ENCODE data around the gene ITGA3.

The ITGA3 gene

GRCh38 chr17:50024808-50025207, 31.1 kb upstream of the ITGA3 start:
- Histone ChIP-seq H3K9ac (ENCODE audit: low read length) (no peak overlapping the region), H3K27me3 (replicated peaks; ENCODE audit: control insufficient read depth, insufficient read depth, low read length) (peaks cover 6% of the 10 kb centered on the region)
- no peak for DNase-seq (ENCODE audit: low read depth)

GRCh38 chr17:50026046-50026675, 29.7 kb upstream of the ITGA3 start:
- peaks cover 6% of the 10 kb centered on the region for H3K27me3 ChIP-seq (replicated peaks; ENCODE audit: control insufficient read depth, insufficient read depth, low read length)
- no peaks in the 10 kb centered on the region for H3K9me3 ChIP-seq (ENCODE audit: control insufficient read depth, low read length)
- H3K4me3 ChIP-seq (ENCODE audit: low read length), result no peak overlapping the region
- no peaks in the 10 kb centered on the region for H3K36me3 ChIP-seq (ENCODE audit: control insufficient read depth, insufficient read depth, low read length, severe bottlenecking)
- no peak overlapping the region for H3K9ac ChIP-seq (ENCODE audit: low read length)
- no peak for DNase-seq (ENCODE audit: low read depth)
- H3K4me1 ChIP-seq (ENCODE audit: control insufficient read depth, insufficient read depth, low read length), result peaks cover 14% of the 10 kb centered on the region

More at GRCh38 chr17:50024808-50025207, 31.1 kb upstream of the ITGA3 start:
- Histone ChIP-seq H3K36me3 (ENCODE audit: control insufficient read depth, insufficient read depth, low read length, severe bottlenecking) (no peaks in the 10 kb centered on the region), H3K4me1 (ENCODE audit: control insufficient read depth, insufficient read depth, low read length) (peaks cover 14% of the 10 kb centered on the region), H3K9me3 (ENCODE audit: control insufficient read depth, low read length) (no peaks in the 10 kb centered on the region), H3K4me3 (ENCODE audit: low read length) (no peak overlapping the region)

GRCh38 chr17:50026837-50027171, 29.1 kb upstream of the ITGA3 start:
- peak overlapping the region; percentile 73 for H3K4me3 ChIP-seq (ENCODE audit: low read length)
- H3K4me1 ChIP-seq (ENCODE audit: control insufficient read depth, insufficient read depth, low read length), result peaks cover 14% of the 10 kb centered on the region

GRCh38 chr17:50027172-50027880, 28.6 kb upstream of the ITGA3 start:
- Histone ChIP-seq H3K4me3 (ENCODE audit: low read length) (peak overlapping the region; percentile 73), H3K36me3 (ENCODE audit: control insufficient read depth, insufficient read depth, low read length, severe bottlenecking) (no peaks in the 10 kb centered on the region), H3K27me3 (replicated peaks; ENCODE audit: control insufficient read depth, insufficient read depth, low read length) (no peaks in the 10 kb centered on the region), H3K9me3 (ENCODE audit: control insufficient read depth, low read length) (no peaks in the 10 kb centered on the region), H3K9ac (ENCODE audit: low read length) (peak overlapping the region; percentile 78), H3K4me1 (ENCODE audit: control insufficient read depth, insufficient read depth, low read length) (peaks cover 14% of the 10 kb centered on the region)
- peak; percentile 88 for DNase-seq (ENCODE audit: low read depth)

More at GRCh38 chr17:50026837-50027171, 29.1 kb upstream of the ITGA3 start:
- Histone ChIP-seq H3K9ac (ENCODE audit: low read length) (peak overlapping the region; percentile 78), H3K27me3 (replicated peaks; ENCODE audit: control insufficient read depth, insufficient read depth, low read length) (peaks cover 3% of the 10 kb centered on the region), H3K36me3 (ENCODE audit: control insufficient read depth, insufficient read depth, low read length, severe bottlenecking) (no peaks in the 10 kb centered on the region), H3K9me3 (ENCODE audit: control insufficient read depth, low read length) (no peaks in the 10 kb centered on the region)
- peak; percentile 88 for DNase-seq (ENCODE audit: low read depth)

- peak overlapping the region; percentile 78 for H3K9ac ChIP-seq (ENCODE audit: low read length)
- H3K9me3 ChIP-seq (ENCODE audit: control insufficient read depth, low read length), result no peaks in the 10 kb centered on the region
- peak; percentile 57 for DNase-seq (ENCODE audit: low read depth)
- H3K27me3 ChIP-seq (replicated peaks; ENCODE audit: control insufficient read depth, insufficient read depth, low read length), result no peaks in the 10 kb centered on the region
- peaks cover 15% of the 10 kb centered on the region for H3K4me1 ChIP-seq (ENCODE audit: control insufficient read depth, insufficient read depth, low read length)
- no peaks in the 10 kb centered on the region for H3K36me3 ChIP-seq (ENCODE audit: control insufficient read depth, insufficient read depth, low read length, severe bottlenecking)
- peak overlapping the region; percentile 73 for H3K4me3 ChIP-seq (ENCODE audit: low read length)
Measured at GRCh38 chr17:50027881-50028735, 27.8 kb upstream of the ITGA3 start.

- Histone ChIP-seq H3K4me3 (ENCODE audit: low read length) (no peak overlapping the region), H3K9me3 (ENCODE audit: control insufficient read depth, low read length) (no peaks in the 10 kb centered on the region), H3K9ac (ENCODE audit: low read length) (peak overlapping the region; percentile 16), H3K27me3 (replicated peaks; ENCODE audit: control insufficient read depth, insufficient read depth, low read length) (no peaks in the 10 kb centered on the region), H3K4me1 (ENCODE audit: control insufficient read depth, insufficient read depth, low read length) (peaks cover 20% of the 10 kb centered on the region), H3K36me3 (ENCODE audit: control insufficient read depth, insufficient read depth, low read length, severe bottlenecking) (no peaks in the 10 kb centered on the region)
- DNase-seq (ENCODE audit: low read depth), result no peak
Measured at GRCh38 chr17:50028736-50029120, 27.2 kb upstream of the ITGA3 start.

- H3K4me1 ChIP-seq (ENCODE audit: control insufficient read depth, insufficient read depth, low read length), result peaks cover 20% of the 10 kb centered on the region
- no peaks in the 10 kb centered on the region for H3K27me3 ChIP-seq (replicated peaks; ENCODE audit: control insufficient read depth, insufficient read depth, low read length)
- DNase-seq (ENCODE audit: low read depth), result no peak
- H3K9me3 ChIP-seq (ENCODE audit: control insufficient read depth, low read length), result no peaks in the 10 kb centered on the region
- H3K9ac ChIP-seq (ENCODE audit: low read length), result no peak overlapping the region
- H3K4me3 ChIP-seq (ENCODE audit: low read length), result no peak overlapping the region
- no peaks in the 10 kb centered on the region for H3K36me3 ChIP-seq (ENCODE audit: control insufficient read depth, insufficient read depth, low read length, severe bottlenecking)
Measured at GRCh38 chr17:50029185-50029584, 26.7 kb upstream of the ITGA3 start.

GRCh38 chr17:50033316-50033715, 22.6 kb upstream of the ITGA3 start:
- DNase-seq (ENCODE audit: low read depth), result peak; percentile 63
- Histone ChIP-seq H3K4me1 (ENCODE audit: control insufficient read depth, insufficient read depth, low read length) (peaks cover 22% of the 10 kb centered on the region), H3K27me3 (replicated peaks; ENCODE audit: control insufficient read depth, insufficient read depth, low read length) (no peaks in the 10 kb centered on the region), H3K9me3 (ENCODE audit: control insufficient read depth, low read length) (no peaks in the 10 kb centered on the region), H3K36me3 (ENCODE audit: control insufficient read depth, insufficient read depth, low read length, severe bottlenecking) (no peaks in the 10 kb centered on the region), H3K9ac (ENCODE audit: low read length) (no peak overlapping the region), H3K4me3 (ENCODE audit: low read length) (no peak overlapping the region)

- no peak for DNase-seq (ENCODE audit: low read depth)
Measured at GRCh38 chr17:50034498-50035364, 21.2 kb upstream of the ITGA3 start.

GRCh38 chr17:50035421-50035879, 20.5 kb upstream of the ITGA3 start:
- Histone ChIP-seq H3K4me1 (ENCODE audit: control insufficient read depth, insufficient read depth, low read length) (peaks cover 22% of the 10 kb centered on the region), H3K36me3 (ENCODE audit: control insufficient read depth, insufficient read depth, low read length, severe bottlenecking) (no peaks in the 10 kb centered on the region), H3K4me3 (ENCODE audit: low read length) (no peak overlapping the region), H3K9me3 (ENCODE audit: control insufficient read depth, low read length) (no peaks in the 10 kb centered on the region), H3K9ac (ENCODE audit: low read length) (no peak overlapping the region), H3K27me3 (replicated peaks; ENCODE audit: control insufficient read depth, insufficient read depth, low read length) (no peaks in the 10 kb centered on the region)
- DNase-seq (ENCODE audit: low read depth), result no peak

More at GRCh38 chr17:50034498-50035364, 21.2 kb upstream of the ITGA3 start:
- Histone ChIP-seq H3K9me3 (ENCODE audit: control insufficient read depth, low read length) (no peaks in the 10 kb centered on the region), H3K36me3 (ENCODE audit: control insufficient read depth, insufficient read depth, low read length, severe bottlenecking) (no peaks in the 10 kb centered on the region), H3K9ac (ENCODE audit: low read length) (no peak overlapping the region), H3K4me3 (ENCODE audit: low read length) (no peak overlapping the region), H3K4me1 (ENCODE audit: control insufficient read depth, insufficient read depth, low read length) (peaks cover 22% of the 10 kb centered on the region), H3K27me3 (replicated peaks; ENCODE audit: control insufficient read depth, insufficient read depth, low read length) (no peaks in the 10 kb centered on the region)
